ENCODE results near the gene NSD1. TPM values are rescaled to one million over a fixed set of nuclear protein-coding genes. Genes with fewer than 3 reads are reported as not detected.
A peak's percentile ranks its signal among the peaks of the same experiment; 100 is the strongest.

Gene NSD1
- total RNA-seq, 3 donors from 2014 or later: 59.3 to 103 (median 69.7) TPM

- peak; percentile 54 to 79 (median 67) for DNase-seq
- no peak for TF ChIP-seq CTCF (IDR thresholded peaks at IDR 0.05)
- ATAC-seq: peak; percentile 42
Measured at GRCh38 chr5:177312649-177313181, 179.1 kb downstream of the NSD1 start.

GRCh38 chr5:177313561-177314259 lies 180.1 kb downstream of the NSD1 start:
- TF ChIP-seq CTCF (IDR thresholded peaks at IDR 0.05): no peak
- H3K4me3 ChIP-seq: no peak overlapping the region
- peaks cover 3% of the 10 kb centered on the region for H3K36me3 ChIP-seq (ENCODE audit: low read depth)
- intact Hi-C loops (cut with DNase I, micrococcal nuclease): loop anchor here in 1 of 2 donors (10.0 kb wide), 1 partner anchor 51 kb away; no protein-coding TSS in a partner anchor
- DNase-seq: peak in 1 of 3 donors; percentile 25
- H3K4me1 ChIP-seq (ENCODE audit: low read depth): peaks cover 28% of the 10 kb centered on the region
- no peaks in the 10 kb centered on the region for H3K9me3 ChIP-seq
- ATAC-seq: no peak

More at GRCh38 chr5:177312649-177313181, 179.1 kb downstream of the NSD1 start:
- H3K9me3 ChIP-seq: no peaks in the 10 kb centered on the region
- intact Hi-C loops (cut with DNase I, micrococcal nuclease): loop anchor here in 1 of 2 donors (10.0 kb wide), 1 partner anchor 52 kb away; no protein-coding TSS in a partner anchor
- peaks cover 28% of the 10 kb centered on the region for H3K4me1 ChIP-seq (ENCODE audit: low read depth)
- peaks cover 3% of the 10 kb centered on the region for H3K36me3 ChIP-seq (ENCODE audit: low read depth)
- H3K4me3 ChIP-seq: no peak overlapping the region

GRCh38 chr5:177314376-177315342 lies 181.1 kb downstream of the NSD1 start:
- H3K4me1 ChIP-seq (ENCODE audit: low read depth): peaks cover 28% of the 10 kb centered on the region
- no peak for TF ChIP-seq CTCF (IDR thresholded peaks at IDR 0.05)
- DNase-seq: peak in 1 of 3 donors; percentile 27
- intact Hi-C loops (cut with DNase I, micrococcal nuclease): loop anchor here in 1 of 2 donors (10.0 kb wide), 1 partner anchor 50 kb away; no protein-coding TSS in a partner anchor
- H3K36me3 ChIP-seq (ENCODE audit: low read depth): peaks cover 3% of the 10 kb centered on the region
- H3K9me3 ChIP-seq: no peaks in the 10 kb centered on the region
- no peak for ATAC-seq
- no peak overlapping the region for H3K4me3 ChIP-seq

GRCh38 chr5:177315411-177315810 lies 181.8 kb downstream of the NSD1 start:
- intact Hi-C loops (cut with DNase I, micrococcal nuclease): loop anchor here in 1 of 2 donors (10.0 kb wide), 1 partner anchor 49 kb away; no protein-coding TSS in a partner anchor
- no peaks in the 10 kb centered on the region for H3K9me3 ChIP-seq
- ATAC-seq: no peak
- peaks cover 3% of the 10 kb centered on the region for H3K36me3 ChIP-seq (ENCODE audit: low read depth)
- no peak overlapping the region for H3K4me3 ChIP-seq
- DNase-seq: peak in 1 of 3 donors; percentile 23
- H3K4me1 ChIP-seq (ENCODE audit: low read depth): peaks cover 21% of the 10 kb centered on the region
- TF ChIP-seq CTCF (IDR thresholded peaks at IDR 0.05): no peak

GRCh38 chr5:177316005-177316404 lies 182.4 kb downstream of the NSD1 start:
- ATAC-seq: no peak
- Histone ChIP-seq H3K4me3 (no peak overlapping the region), H3K9me3 (no peaks in the 10 kb centered on the region), H3K36me3 (ENCODE audit: low read depth) (peaks cover 3% of the 10 kb centered on the region), H3K4me1 (ENCODE audit: low read depth) (peaks cover 16% of the 10 kb centered on the region)
- no peak for DNase-seq
- intact Hi-C loops (cut with DNase I, micrococcal nuclease): loop anchor here in 1 of 2 donors (10.0 kb wide), 1 partner anchor 49 kb away; no protein-coding TSS in a partner anchor
- TF ChIP-seq CTCF (IDR thresholded peaks at IDR 0.05): no peak
